Activated T-helper 9 cell treated with anti-CD3 and anti-CD28 coated beads, Interleukin-2, amount 50 U/mL, for 16 hours (primary cell): ENCODE data around the gene GSE1.

ENCODE experiments used
- DNase-seq: peaks from one replicate; pipeline ENCODE4 v3.0.0-alpha.2; 2020; ENCODE audit warnings: low read depth

Gene GSE1

GRCh38 chr16:85724936-85725335, 111.8 kb downstream of the GSE1 start:
- DNase-seq = no peak
